Pons (tissue), 1 donor: ENCODE data around the gene ACTL7B.
"Not testable (repeated sequence)": the region's sequence is repeated elsewhere in the genome, so short reads cannot be mapped to it uniquely, and the experiment has no call there.

Source experiments
- DNase-seq: peaks from one replicate; pipeline ENCODE4 v3.0.0-alpha.2; 2016; ENCODE audit warnings: low spot score

Gene ACTL7B

GRCh38 chr9:108869092-108869725 lies 13.4 kb upstream of the ACTL7B start:
- no peak for DNase-seq

GRCh38 chr9:108867829-108868228 lies 12.0 kb upstream of the ACTL7B start:
- DNase-seq = no peak

DNA sequence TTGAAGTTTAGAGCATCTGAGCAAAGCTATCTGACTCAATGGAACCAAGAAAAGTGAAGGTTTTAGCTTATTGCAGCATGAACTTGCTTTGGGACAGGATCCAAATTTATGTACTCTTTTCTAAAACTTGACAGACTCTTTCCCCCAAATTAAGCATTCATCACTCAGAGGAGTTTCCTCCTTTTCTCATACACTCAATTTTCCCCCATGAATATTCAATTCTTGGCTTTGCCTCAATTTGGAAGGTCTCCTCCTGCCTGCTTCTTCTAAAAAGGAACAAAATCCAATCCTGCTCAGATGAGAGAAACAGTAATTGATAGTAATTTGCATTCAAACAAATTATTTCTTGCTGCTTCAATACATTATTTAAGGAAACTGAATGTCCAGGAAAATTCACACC lies 11.3 kb upstream of the ACTL7B start:
- DNase-seq = no peak

GRCh38 chr9:108866001-108866420 lies 10.2 kb upstream of the ACTL7B start:
- DNase-seq = no peak

DNA sequence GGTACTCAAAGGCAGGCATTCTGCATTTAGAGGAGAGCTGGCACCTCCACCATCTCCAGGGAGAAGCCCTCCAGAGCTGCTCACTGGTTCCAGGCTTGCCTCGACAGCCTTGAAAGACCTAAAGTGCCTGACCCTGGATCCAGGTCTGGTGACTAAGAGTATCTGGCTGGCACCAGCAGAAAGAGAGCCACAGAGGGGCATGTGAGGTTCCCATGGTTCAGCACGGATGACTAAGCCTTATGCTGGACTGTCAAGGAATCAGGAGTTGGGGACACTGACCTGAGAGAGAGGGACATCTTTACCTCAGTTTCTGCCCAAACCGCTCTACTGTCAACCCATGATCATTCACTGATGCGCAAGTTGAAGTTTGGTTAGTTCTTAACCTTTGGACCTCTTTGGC lies 9.3 kb upstream of the ACTL7B start:
- DNase-seq = no peak

GRCh38 chr9:108864446-108864845 lies 8.7 kb upstream of the ACTL7B start:
- no peak for DNase-seq

DNA sequence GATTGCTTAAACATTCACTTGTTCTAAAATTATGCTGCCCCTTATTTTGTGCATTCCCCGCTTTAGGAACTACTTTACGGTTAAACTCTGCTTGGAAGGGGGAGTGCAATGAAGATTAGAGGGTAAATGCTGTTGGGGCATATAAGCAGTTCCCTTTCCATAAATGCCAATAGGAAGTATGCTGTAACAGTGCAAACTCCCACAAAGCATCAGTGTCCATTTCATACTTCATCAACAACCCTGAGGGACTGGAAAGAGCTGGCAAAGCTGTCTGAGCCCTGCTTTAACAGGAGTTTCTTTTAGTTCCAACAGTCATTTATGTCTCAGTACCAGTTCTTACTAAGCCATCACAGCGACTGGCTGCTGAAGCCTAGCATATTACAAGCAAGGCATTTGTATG lies 8.1 kb upstream of the ACTL7B start:
- no peak for DNase-seq

- no peak for DNase-seq
Observed at GRCh38 chr9:108861997-108862396, 6.2 kb upstream of the ACTL7B start, which contains the start of gene ACTL7A. Gene ACTL7A, plus strand, starts transcription at chr9:108862266. Its CDS starts 57 bp downstream, at chr9:108862323.

DNA sequence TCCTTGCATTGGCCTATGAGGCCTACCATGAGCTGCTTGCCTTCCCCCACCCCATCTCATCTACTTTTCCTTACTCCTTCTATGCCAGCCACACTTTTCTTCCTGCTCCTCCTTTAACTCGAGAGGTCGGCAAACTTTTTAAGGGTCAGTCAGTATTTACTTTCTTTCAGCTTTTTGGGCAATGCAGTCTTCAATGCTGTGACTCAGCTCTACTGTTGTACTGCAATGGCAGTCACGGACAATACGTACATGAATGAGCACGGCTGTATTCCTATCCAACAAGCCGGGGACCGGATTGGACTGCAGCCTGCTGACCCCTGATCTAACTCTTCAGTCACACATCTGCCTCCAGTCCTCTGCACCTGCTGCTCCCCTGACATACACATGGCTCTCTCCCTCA lies 5.7 kb upstream of the ACTL7B start:
- no peak for DNase-seq

DNA sequence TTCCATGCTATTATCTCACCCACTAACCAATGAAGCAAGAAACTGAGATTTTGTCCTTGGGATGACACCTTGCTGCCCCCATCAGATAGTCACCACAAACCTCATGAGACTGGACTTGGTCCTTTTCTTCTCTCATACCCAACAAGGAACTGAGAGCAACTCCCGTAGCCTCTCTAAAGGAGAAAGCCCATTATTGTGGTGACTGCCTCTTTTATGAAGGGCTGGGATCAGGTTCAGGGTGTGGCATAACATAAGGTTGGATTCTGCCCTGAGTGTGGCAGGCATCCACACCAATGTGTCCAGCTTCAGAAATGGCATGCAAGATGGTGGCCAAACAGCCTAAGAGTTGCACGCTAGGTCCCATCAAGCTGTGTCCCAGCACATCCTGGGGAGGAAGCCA lies 5.0 kb upstream of the ACTL7B start:
- DNase-seq = no peak

GRCh38 chr9:108860354-108860753 lies 4.6 kb upstream of the ACTL7B start:
- no peak for DNase-seq

- DNase-seq = no peak
Observed at GRCh38 chr9:108859459-108860114, 3.8 kb upstream of the ACTL7B start.

- no peak for DNase-seq
Observed at GRCh38 chr9:108857572-108857971, 1.8 kb upstream of the ACTL7B start.

- no peak for DNase-seq
Observed at GRCh38 chr9:108855529-108855886, 278 bp downstream of the ACTL7B start.

DNA sequence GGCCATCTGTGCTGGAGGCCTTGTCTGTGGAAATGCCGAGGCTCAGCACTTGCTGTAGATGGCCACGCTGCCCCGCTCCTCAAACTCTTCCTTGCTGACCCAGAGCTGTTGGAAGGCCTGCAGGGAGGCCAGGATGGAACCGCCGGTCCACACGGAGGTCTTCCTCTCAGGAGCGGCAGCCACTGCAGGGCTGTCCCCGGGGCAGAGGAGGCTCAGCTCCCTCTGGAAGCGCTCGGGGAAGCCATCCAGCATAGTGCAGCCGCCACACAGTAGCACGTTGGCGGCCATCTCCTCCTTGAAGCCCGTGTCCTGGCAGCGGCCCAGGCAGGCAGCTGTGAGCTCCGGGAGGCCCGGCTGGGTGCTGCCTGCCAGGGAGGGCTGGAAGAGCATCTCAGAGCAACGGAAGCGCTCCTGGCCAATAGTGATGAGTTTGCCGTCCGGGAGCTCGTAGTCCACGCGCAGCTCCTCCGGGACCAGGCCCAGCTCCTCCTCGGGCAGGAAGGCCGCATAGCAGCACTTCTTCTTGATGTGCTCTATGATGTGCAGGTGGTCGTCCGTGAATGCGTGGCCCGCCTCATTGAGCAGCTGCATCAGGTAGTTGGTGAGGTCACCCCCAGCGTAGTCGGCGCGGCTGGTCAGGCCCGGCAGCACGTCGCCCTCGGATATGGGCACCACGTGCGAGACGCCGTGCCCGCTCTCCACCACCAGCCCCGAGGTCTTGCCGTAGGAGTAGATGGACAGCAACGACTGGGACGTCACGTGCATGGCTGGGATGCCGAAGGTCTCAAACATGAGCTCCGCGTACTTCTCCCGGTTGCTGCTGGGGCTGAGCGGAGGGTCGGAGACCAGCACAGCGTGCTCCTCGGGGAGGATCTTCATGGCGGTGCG lies 901 bp downstream of the ACTL7B start:
- no peak for DNase-seq

GRCh38 chr9:108854094-108854493 lies 1.7 kb downstream of the ACTL7B start:
- no peak for DNase-seq

DNA sequence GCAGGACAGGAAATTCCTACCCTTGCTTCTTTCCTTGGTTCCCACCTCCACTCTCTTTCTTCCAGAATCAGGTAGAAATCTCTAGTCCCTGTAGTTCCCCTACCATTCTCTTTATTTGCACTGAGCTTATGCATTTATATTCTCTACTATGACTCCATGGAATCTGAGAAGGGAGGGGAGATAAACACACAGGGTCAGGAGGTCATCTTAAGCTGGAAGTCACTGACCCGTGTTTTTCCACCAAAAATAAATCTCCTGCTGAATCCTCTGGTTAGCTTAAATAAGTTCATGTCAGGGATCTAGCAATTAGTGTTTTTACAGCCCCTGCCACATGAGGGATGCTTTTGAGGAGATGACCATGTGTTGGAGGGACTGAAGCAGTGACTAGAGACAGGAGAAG lies 3.7 kb downstream of the ACTL7B start:
- no peak for DNase-seq

DNA sequence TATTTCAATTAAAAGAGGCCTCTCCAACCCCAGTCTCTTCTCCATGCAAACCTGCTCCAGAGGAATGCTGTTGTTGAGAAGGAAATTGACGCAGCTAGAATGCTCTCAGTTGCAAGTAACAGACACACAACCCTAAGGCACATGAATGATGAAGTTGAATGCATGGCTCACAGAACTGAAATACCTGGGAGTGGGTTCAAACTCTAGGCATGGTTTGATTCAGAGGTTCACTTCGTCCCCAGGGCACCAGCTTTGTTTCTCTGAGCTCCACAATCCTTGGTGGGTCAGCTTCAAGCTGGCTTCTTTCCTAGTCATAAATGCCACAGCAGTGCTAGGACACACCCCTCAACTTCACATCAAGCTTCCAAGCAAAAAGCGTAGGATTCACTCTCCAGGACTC lies 4.6 kb downstream of the ACTL7B start:
- DNase-seq = no peak

GRCh38 chr9:108850293-108850897 lies 5.4 kb downstream of the ACTL7B start:
- peak; percentile 55 for DNase-seq

- not testable (repeated sequence) for DNase-seq
Observed at GRCh38 chr9:108848296-108848695, 7.5 kb downstream of the ACTL7B start.

GRCh38 chr9:108845947-108846346 lies 9.8 kb downstream of the ACTL7B start:
- no peak for DNase-seq

GRCh38 chr9:108845507-108845906 lies 10.3 kb downstream of the ACTL7B start:
- no peak for DNase-seq

DNA sequence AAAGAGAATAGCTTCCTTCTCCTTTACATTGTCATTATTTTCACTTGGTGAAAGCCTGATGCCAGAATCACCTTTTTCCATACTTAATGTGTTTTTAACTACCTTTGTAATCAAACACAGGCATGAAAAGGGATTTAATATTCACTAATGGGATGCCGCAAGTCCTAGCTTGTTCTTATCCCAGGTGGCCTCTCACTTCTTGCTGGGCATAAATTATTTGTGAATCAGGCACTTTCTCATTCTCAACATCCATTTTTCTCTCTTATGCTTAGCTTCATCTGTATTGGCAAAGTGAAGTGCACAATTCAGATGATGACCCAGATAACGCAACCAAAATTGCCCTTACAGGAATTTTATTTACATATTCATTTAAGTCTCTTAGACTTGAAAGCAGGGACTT lies 10.9 kb downstream of the ACTL7B start:
- DNase-seq = no peak
